Measurements from ENCODE around the gene INSL3. TPM values are rescaled to one million over a fixed set of nuclear protein-coding genes. Genes with fewer than 3 reads are reported as not detected.
A peak's percentile ranks its signal among the peaks of the same experiment; 100 is the strongest.

The INSL3 gene
- total and polyA plus RNA-seq, 2 of the 8 experiments (the other 6 are each of a cell fraction or from before 2014, with no cell fraction given), result 0.41 to 1.5 TPM

- peak; percentile 44; the same call in 1 of the 2 replicates for TF ChIP-seq SRF (IDR thresholded peaks at IDR 0.05; ENCODE audit: low read depth, low read length)
- TF ChIP-seq POU5F1 (IDR thresholded peaks at IDR 0.05; ENCODE audit: low read depth, low read length), result no peak
- TF ChIP-seq SIN3A (conservative IDR thresholded peaks at IDR 0.05 in 1 of 2, IDR thresholded peaks at IDR 0.05 in 1 of 2; ENCODE audit: low read depth in 1 of 2, low read length in 2 of 2), result no peak
- Histone ChIP-seq H3K27ac (ENCODE audit: low read depth, low read length) (no peak overlapping the region), H3K14ac (ENCODE audit: insufficient read length) (no peak overlapping the region), H3K4me1 (replicated peaks in 1 of 4; ENCODE audit: control insufficient read depth in 3 of 4, insufficient read depth in 4 of 4, low read length in 3 of 4) (no peaks in the 10 kb centered on the region), H2BK120ac (replicated peaks; ENCODE audit: low read depth, low read length) (no peak overlapping the region), H3K79me1 (ENCODE audit: low read depth, low read length) (no peaks in the 10 kb centered on the region), H3K4ac (replicated peaks; ENCODE audit: insufficient read length, low read depth, low read length) (no peak overlapping the region), H3K23me2 (ENCODE audit: low read depth, low read length) (peaks cover 2% of the 10 kb centered on the region; the same call in 1 of the 2 replicates), H2BK15ac (ENCODE audit: low read length) (no peak overlapping the region), H2BK12ac (ENCODE audit: low read depth, low read length) (no peak overlapping the region), H2BK5ac (ENCODE audit: low read depth, low read length) (no peak overlapping the region), H4K91ac (replicated peaks; ENCODE audit: insufficient read length, low read length) (no peak overlapping the region), H3K23ac (ENCODE audit: insufficient read length) (no peak overlapping the region), H3K4me3 (ENCODE audit: extremely low read depth in 1 of 4, insufficient read depth in 2 of 4, low read depth in 3 of 4, low read length in 4 of 4) (no peak overlapping the region), H3K9me3 (ENCODE audit: insufficient read depth in 2 of 2, low read depth in 1 of 2, low read length in 1 of 2) (no peaks in the 10 kb centered on the region), H3K27me3 (replicated peaks in 1 of 4; ENCODE audit: control insufficient read depth in 3 of 4, extremely low read depth in 1 of 4, insufficient read depth in 3 of 4, low read length in 3 of 4) (no peaks in the 10 kb centered on the region; a peak in 1 of 7 replicates), H2AFZ (ENCODE audit: low read length) (no peak overlapping the region), H3K56ac (replicated peaks; ENCODE audit: insufficient read length, low read depth, low read length) (no peak overlapping the region), H4K20me1 (replicated peaks in 1 of 2; ENCODE audit: control insufficient read depth in 1 of 2, insufficient read depth in 2 of 2, low read length in 2 of 2) (no peaks in the 10 kb centered on the region), H3K18ac (ENCODE audit: extremely low read depth, low read length) (no peak overlapping the region), H3K9ac (replicated peaks in 1 of 4; ENCODE audit: extremely low read depth in 1 of 4, low read depth in 3 of 4, low read length in 3 of 4) (no peak overlapping the region), H3K36me3 (ENCODE audit: control insufficient read depth in 2 of 4, insufficient read depth in 4 of 4, low read length in 3 of 4) (no peaks in the 10 kb centered on the region), H4K8ac (ENCODE audit: extremely low read depth, insufficient read depth, low read length) (no peak overlapping the region), H4K5ac (ENCODE audit: insufficient read length, low read depth, low read length) (no peak overlapping the region), H2AK5ac (ENCODE audit: low read depth, low read length) (no peak overlapping the region), H3K4me2 (ENCODE audit: insufficient read depth in 1 of 2, low read depth in 2 of 2, low read length in 2 of 2) (no peak overlapping the region), H3K79me2 (ENCODE audit: control insufficient read depth in 1 of 2, insufficient read depth in 2 of 2, low read length in 2 of 2) (no peaks in the 10 kb centered on the region), H2BK20ac (ENCODE audit: low read length) (no peak overlapping the region)
- CTCF ChIA-PET (ENCODE audit: partially characterized antibody), result interaction anchor here (0.8 kb wide), 1 partner anchor 40 kb away, joined by 3 read pairs; no protein-coding TSS in a partner anchor
- FAIRE-seq (no peak), DNase-seq (ENCODE audit: low read depth in 1 of 2, low spot score in 2 of 2) (no peak)
- WGBS, 2 experiments (ENCODE audit: extremely low coverage in 1 of 2, insufficient coverage in 1 of 2, insufficient read length in 1 of 2, insufficient replicate concordance in 2 of 2, low coverage in 1 of 2, low lambda C conversion rate in 2 of 2, missing lambda C conversion rate in 1 of 2), result 87% methylated on average over 3 of the region's 3 CpGs; no CpG with 5 or more reads in 1 of the 2 experiments
- POLR2A ChIA-PET (ENCODE audit: partially characterized antibody), result no interaction called here
These were observed 14.4 kb downstream of the INSL3 start for GRCh38 chr19:17806945-17807344.

Data from H1 (cell line).